Activated CD8-positive, alpha-beta memory T cell treated with anti-CD3 and anti-CD28 coated beads, Interleukin-2, amount 50 U/mL, for 1 hour (primary cell): Measurements from ENCODE around the gene SLC4A3.
"Not testable (repeated sequence)": the region's sequence is repeated elsewhere in the genome, so short reads cannot be mapped to it uniquely, and the experiment has no call there.

Experiments used
- DNase-seq: peaks from one replicate; pipeline ENCODE4 v3.0.0-alpha.2; 2020; ENCODE audit errors: extremely low read depth

SLC4A3 gene

DNA sequence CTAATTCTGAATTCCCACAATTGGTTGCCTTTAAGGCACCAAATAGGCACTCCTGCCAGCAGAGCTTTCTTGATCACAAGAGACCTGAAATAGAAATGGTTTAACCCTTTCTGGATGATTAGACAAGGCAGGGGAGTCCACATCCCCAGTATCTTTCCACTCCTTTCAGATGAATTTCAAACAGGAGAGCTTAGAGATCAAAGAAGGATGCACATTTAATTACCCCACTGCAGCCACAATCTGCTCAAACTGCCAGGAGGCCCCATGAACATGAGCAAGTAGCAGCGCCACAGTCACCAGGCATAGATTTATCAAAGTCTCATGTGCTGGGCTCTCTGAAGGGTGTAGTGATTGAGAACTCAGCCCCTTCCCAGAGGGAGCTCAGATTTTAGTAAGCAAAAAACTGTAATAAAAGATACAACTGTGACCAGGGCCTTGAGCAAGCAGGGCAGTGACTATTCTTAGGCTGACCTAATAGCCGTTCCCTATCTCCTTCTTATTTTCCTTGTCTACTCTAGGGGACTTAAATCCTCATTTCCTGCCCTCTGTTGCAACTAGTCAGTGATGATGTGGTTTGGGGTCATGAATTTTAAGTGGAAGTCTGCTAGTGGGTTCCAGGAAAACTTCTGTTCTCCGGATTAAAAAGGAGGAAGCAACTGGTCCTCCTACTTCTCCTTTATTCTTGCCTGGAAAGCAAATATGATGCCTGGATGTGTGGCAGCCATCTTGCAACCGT, 53.7 kb downstream of the SLC4A3 start:
- DNase-seq = no peak

DNA sequence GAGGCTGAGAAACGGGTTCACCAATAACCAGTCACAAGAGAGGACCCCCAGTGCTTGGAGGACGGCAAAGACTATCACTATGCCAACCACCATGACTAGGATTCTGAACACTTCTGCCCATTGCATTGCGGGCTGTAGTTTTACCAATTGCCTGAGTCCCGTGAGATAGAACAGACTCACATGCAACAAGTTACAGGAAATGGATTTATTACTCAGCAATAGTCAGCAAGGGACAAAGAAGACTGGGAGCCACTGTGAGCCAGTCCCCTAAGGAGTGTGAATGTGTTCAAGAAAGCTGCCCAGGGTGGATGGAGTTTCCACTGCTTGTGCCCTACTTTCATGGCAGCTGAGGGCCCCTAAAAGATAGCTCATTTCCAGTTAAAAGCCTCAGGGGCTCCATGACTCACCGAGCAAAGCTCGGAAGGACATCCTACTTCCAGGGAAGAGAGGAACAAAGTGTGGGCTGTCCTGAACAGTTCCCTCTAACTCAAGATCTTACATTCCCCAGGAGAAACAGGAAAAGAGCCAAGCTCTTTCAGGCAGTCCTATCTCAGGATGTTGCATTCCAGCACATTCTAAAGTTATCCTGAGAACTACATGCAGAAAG, 54.4 kb downstream of the SLC4A3 start:
- DNase-seq = no peak

GRCh38 chr2:219683474-219683873, 56.0 kb downstream of the SLC4A3 start:
- DNase-seq = not testable (repeated sequence)

DNA sequence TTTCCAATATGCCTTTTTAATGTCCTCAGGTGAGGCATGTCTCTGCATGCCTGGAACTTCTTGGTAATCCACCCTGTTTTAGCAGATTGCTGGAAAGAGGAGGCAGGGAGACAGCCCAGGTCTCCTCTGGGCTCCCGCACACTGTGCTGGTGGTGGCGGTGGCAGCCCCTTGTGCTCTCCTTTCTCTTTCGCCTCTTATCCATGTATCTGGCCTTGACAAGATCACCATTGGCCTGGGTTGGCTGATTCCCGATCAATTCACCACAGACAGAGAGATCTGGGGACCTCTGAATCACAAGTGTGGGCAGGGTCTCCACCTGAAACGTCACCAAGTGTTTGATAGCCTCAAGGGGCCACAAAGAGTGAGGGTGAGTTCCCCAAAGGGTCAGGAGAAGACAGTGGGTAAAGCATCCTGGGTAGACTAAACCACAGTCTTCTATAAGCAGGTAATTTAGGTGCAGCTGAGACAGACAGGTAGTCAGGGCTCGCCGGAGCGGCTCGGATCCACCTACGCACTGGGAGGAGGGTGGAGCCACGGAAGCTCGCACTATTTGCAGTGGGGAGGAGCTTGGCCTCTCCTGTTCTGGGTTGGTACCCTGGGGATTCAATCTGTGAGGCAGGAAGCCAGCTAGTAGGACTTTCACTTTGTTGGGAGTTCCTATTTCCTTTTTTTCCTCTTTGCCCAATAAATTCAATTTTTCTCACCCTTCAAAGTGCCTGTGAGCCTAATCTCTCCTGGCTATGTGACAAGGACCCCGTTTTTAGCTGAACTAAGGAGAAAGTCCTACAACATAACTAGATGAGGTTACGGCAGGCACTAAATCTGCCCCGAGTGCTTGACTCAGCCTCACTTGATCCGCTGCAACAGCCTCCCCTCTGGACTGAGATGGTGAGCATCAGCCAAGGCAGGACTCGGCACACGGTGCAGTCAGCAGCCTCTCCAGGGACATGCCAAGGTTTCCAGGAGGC, 57.6 kb downstream of the SLC4A3 start:
- DNase-seq = no peak

DNA sequence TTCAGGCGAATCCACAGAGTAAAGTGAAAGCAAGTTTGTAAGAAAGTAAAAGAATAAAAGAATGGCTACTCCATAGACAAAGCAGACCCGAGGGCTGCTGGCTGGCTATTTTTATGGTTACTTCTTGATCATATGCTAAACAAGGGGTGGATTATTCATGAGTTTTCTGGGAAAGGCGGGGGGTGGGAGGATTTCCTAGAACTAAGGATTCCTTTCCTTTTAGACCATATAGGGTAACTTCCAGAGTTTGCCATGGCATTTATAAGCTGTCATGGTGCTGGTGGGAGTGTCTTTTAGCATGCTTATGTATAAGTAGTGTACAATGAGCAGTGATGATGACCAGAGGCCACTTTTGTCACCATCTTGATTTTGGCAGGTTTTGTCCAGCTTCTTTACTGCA, 59.8 kb downstream of the SLC4A3 start:
- no peak for DNase-seq

GRCh38 chr2:219687882-219688559, 60.6 kb downstream of the SLC4A3 start:
- DNase-seq = no peak

GRCh38 chr2:219688560-219689445, 61.4 kb downstream of the SLC4A3 start:
- DNase-seq = no peak

DNA sequence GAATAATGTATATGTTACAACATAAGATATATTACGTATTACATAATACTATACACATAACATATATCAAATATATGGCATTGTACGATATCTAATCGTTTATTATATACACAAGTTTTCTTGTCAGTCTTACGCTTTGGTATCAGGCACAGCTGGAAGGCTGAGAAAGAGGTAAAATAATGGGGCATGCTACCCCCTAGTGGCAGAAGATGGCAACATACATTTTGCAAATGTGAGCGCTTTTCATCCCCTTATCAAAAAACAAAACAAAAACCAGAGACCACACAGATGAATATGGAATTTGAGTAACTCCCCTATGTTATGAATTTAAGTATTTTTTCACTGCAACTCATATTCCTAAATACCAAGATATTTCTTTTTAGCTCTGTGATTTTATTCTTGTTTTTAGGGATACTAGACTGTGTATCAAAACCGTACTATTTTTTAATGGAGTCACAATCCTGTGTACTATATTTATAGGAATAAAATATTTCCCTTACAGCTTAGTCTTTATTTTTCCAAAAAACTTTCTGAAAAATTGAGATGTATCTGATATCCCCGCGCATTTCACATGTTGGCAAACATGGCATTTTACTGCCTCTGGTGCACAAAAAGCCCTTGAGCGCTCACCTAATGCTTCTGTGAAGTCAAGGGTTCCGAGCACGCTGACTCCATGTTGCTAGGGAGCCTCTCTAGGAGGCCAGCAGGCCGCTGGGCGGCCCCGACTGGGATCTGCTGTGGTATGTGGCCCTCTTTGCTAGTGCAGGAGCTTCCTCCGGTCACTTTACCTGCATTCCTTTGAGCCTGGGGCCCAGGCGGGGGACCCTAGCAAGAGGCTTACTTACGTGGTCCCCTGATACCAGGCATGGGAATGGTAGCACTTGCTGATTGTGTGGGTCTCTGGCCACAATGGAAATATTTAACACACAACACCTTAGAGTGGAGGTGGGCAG, 62.5 kb downstream of the SLC4A3 start:
- DNase-seq = no peak

DNA sequence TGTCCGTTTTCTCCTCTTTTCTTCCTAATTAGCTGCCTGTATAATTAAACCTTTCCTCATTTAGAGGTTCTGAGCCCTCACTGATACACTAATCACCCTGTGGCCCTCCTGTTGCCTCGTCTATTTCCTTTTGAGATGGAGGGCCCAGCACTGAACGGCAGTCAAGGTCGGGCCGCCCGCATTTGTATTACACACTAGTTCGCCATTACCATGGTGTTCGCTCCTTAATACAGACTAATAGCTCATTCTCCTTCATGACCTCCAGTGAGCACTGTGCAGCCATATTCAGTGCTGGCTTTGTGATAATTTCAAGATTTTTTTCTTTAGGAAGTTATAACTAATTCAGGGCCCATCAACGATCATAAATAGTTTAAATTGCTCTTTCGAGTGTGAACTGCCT, 64.1 kb downstream of the SLC4A3 start:
- no peak for DNase-seq
